ENCODE results near the gene BTG2.

BTG2 gene

GRCh38 chr1:203283597-203283996, 21.7 kb upstream of the BTG2 start:
- no peak for TF ChIP-seq ZFX (IDR thresholded peaks at IDR 0.05; ENCODE audit: borderline replicate concordance)
- no peak for TF ChIP-seq CTCF (IDR thresholded peaks at IDR 0.05)
- no peak overlapping the region for H3K27ac ChIP-seq

GRCh38 chr1:203284411-203285123, 20.8 kb upstream of the BTG2 start:
- H3K27ac ChIP-seq, result no peak overlapping the region
- no peak for TF ChIP-seq ZFX (IDR thresholded peaks at IDR 0.05; ENCODE audit: borderline replicate concordance)
- no peak for TF ChIP-seq CTCF (IDR thresholded peaks at IDR 0.05)

- TF ChIP-seq ZFX (IDR thresholded peaks at IDR 0.05; ENCODE audit: borderline replicate concordance), result no peak
- no peak for TF ChIP-seq CTCF (IDR thresholded peaks at IDR 0.05)
These were observed 18.9 kb upstream of the BTG2 start for GRCh38 chr1:203286161-203286984.

GRCh38 chr1:203287109-203287893, 18.0 kb upstream of the BTG2 start:
- no peak overlapping the region for H3K27ac ChIP-seq
- TF ChIP-seq CTCF (IDR thresholded peaks at IDR 0.05), result no peak
- no peak for TF ChIP-seq ZFX (IDR thresholded peaks at IDR 0.05; ENCODE audit: borderline replicate concordance)

More at GRCh38 chr1:203286161-203286984, 18.9 kb upstream of the BTG2 start:
- H3K27ac ChIP-seq, result no peak overlapping the region

- H3K27ac ChIP-seq, result no peak overlapping the region
- no peak for TF ChIP-seq ZFX (IDR thresholded peaks at IDR 0.05; ENCODE audit: borderline replicate concordance)
- TF ChIP-seq CTCF (IDR thresholded peaks at IDR 0.05), result no peak
These were observed 17.4 kb upstream of the BTG2 start for GRCh38 chr1:203287898-203288297.

- TF ChIP-seq CTCF (IDR thresholded peaks at IDR 0.05) (no peak), ZFX (IDR thresholded peaks at IDR 0.05; ENCODE audit: borderline replicate concordance) (no peak)
- H3K27ac ChIP-seq, result no peak overlapping the region
These were observed 16.9 kb upstream of the BTG2 start for GRCh38 chr1:203288400-203288799.

Measured in 22Rv1 (cell line).